Measurements from ENCODE around the gene ERO1A. TPM values are rescaled to one million over a fixed set of nuclear protein-coding genes. Genes with fewer than 3 reads are reported as not detected.
A peak's percentile ranks its signal among the peaks of the same experiment; 100 is the strongest.

Gene ERO1A
- total and polyA plus RNA-seq, 9 of the 15 experiments (the other 6 are each of a cell fraction or from before 2014, with no cell fraction given) = 11.0 to 46.2 (median 27.6) TPM

DNA sequence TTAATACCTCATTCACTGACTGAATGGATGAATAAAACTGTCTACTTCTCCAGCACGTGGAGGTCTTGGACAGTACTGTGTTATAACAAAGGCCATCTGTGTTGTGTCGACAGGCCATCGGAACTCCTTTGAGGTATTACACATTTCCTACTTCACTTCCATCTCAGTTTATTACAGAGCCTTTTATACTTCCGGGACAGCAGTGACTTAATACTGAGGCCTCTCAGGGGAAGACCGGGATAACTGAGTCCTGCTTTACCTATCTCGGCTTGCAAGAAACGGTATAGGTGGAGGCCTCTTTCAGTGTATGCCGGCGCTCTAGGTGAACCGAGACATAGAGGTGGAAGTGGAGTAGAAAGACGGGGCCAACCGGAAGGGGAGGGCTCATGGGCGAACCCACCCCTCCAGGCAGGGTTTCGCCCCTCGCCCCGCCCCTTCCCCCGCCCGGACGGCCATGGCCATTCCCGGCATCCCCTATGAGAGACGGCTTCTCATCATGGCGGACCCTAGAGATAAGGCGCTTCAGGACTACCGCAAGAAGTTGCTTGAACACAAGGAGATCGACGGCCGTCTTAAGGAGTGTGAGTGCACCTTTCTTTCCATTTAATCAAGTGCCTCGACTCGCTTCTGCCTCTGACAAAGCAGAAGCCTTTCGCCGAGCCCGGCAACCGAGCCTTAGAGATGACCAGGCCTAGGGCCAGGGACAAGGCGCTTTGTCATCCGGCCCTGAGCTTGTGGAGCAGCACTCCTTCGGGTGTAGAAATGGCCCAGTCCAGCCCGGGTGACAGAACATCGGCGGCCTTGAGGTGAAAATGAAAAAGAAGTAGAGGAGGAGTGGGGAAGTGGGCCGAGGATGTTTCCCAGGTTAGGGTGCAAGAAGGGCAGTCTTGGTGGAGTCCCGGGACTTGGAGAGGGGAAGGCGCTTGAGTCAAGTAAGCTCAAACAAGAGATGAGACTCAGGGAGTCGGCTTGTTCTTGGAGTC, 11.7 kb upstream of the ERO1A start, which contains the start of gene PSMC6 (continued):
- TF ChIP-seq, protein P1, sequence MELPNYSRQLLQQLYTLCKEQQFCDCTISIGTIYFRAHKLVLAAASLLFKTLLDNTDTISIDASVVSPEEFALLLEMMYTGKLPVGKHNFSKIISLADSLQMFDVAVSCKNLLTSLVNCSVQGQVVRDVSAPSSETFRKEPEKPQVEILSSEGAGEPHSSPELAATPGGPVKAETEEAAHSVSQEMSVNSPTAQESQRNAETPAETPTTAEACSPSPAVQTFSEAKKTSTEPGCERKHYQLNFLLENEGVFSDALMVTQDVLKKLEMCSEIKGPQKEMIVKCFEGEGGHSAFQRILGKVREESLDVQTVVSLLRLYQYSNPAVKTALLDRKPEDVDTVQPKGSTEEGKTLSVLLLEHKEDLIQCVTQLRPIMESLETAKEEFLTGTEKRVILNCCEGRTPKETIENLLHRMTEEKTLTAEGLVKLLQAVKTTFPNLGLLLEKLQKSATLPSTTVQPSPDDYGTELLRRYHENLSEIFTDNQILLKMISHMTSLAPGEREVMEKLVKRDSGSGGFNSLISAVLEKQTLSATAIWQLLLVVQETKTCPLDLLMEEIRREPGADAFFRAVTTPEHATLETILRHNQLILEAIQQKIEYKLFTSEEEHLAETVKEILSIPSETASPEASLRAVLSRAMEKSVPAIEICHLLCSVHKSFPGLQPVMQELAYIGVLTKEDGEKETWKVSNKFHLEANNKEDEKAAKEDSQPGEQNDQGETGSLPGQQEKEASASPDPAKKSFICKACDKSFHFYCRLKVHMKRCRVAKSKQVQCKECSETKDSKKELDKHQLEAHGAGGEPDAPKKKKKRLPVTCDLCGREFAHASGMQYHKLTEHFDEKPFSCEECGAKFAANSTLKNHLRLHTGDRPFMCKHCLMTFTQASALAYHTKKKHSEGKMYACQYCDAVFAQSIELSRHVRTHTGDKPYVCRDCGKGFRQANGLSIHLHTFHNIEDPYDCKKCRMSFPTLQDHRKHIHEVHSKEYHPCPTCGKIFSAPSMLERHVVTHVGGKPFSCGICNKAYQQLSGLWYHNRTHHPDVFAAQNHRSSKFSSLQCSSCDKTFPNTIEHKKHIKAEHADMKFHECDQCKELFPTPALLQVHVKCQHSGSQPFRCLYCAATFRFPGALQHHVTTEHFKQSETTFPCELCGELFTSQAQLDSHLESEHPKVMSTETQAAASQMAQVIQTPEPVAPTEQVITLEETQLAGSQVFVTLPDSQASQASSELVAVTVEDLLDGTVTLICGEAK (IDR thresholded peaks at IDR 0.05) = peak; percentile 65; the same call in 1 of the 2 replicates
- TF ChIP-seq, protein P1 (CRISPR knock-in tag; IDR thresholded peaks at IDR 0.05) = no peak
- TF ChIP-seq POLR2A (conservative IDR thresholded peaks at IDR 0.05) (peak; percentile 94), SIN3A (IDR thresholded peaks at IDR 0.05; ENCODE audit: borderline replicate concordance in 2 of 2, control insufficient read depth in 1 of 2, low read depth in 2 of 2, low read length in 2 of 2) (peak; percentile 13 to 56; a peak in 2 of 4 replicates), BCOR (IDR thresholded peaks at IDR 0.05) (no peak), ARID1B (IDR thresholded peaks at IDR 0.05) (no peak), CBX5 (IDR thresholded peaks at IDR 0.05; ENCODE audit: borderline replicate concordance, low read depth) (no peak), POLR2AphosphoS2 (IDR thresholded peaks at IDR 0.05; ENCODE audit: low read length) (0 out of 2 replicates have a peak, but pooled peaks have one; percentile 56), SPI1 (IDR thresholded peaks at IDR 0.05; ENCODE audit: borderline replicate concordance, low read depth, low read length) (0 out of 2 replicates have a peak, but pooled peaks have one; percentile 25), ELF1 (tag; IDR thresholded peaks at IDR 0.05) (no peak)
- TF ChIP-seq, protein P2, sequence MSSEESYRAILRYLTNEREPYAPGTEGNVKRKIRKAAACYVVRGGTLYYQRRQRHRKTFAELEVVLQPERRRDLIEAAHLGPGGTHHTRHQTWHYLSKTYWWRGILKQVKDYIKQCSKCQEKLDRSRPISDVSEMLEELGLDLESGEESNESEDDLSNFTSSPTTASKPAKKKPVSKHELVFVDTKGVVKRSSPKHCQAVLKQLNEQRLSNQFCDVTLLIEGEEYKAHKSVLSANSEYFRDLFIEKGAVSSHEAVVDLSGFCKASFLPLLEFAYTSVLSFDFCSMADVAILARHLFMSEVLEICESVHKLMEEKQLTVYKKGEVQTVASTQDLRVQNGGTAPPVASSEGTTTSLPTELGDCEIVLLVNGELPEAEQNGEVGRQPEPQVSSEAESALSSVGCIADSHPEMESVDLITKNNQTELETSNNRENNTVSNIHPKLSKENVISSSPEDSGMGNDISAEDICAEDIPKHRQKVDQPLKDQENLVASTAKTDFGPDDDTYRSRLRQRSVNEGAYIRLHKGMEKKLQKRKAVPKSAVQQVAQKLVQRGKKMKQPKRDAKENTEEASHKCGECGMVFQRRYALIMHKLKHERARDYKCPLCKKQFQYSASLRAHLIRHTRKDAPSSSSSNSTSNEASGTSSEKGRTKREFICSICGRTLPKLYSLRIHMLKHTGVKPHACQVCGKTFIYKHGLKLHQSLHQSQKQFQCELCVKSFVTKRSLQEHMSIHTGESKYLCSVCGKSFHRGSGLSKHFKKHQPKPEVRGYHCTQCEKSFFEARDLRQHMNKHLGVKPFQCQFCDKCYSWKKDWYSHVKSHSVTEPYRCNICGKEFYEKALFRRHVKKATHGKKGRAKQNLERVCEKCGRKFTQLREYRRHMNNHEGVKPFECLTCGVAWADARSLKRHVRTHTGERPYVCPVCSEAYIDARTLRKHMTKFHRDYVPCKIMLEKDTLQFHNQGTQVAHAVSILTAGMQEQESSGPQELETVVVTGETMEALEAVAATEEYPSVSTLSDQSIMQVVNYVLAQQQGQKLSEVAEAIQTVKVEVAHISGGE (CRISPR knock-in tag; IDR thresholded peaks at IDR 0.05) = 0 out of 6 replicates have a peak, but pooled peaks of 2 of the 3 experiments have one; percentile 13 to 31
- TF ChIP-seq, protein P3, sequence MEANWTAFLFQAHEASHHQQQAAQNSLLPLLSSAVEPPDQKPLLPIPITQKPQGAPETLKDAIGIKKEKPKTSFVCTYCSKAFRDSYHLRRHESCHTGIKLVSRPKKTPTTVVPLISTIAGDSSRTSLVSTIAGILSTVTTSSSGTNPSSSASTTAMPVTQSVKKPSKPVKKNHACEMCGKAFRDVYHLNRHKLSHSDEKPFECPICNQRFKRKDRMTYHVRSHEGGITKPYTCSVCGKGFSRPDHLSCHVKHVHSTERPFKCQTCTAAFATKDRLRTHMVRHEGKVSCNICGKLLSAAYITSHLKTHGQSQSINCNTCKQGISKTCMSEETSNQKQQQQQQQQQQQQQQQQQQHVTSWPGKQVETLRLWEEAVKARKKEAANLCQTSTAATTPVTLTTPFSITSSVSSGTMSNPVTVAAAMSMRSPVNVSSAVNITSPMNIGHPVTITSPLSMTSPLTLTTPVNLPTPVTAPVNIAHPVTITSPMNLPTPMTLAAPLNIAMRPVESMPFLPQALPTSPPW (CRISPR knock-in tag; IDR thresholded peaks at IDR 0.05) = peak; percentile 54

Measured in K562 (cell line).